HG02642 (cell line): ENCODE data around the gene INF2.

Experiments
- ATAC-seq: cut with Tn5 transposase; IDR thresholded peaks from one replicate; pipeline ENCODE4 v1.9.1; 2021; ENCODE audit warnings: mild to moderate bottlenecking; ENCODE audit not compliant: unreplicated experiment, poor library complexity

INF2 gene

DNA sequence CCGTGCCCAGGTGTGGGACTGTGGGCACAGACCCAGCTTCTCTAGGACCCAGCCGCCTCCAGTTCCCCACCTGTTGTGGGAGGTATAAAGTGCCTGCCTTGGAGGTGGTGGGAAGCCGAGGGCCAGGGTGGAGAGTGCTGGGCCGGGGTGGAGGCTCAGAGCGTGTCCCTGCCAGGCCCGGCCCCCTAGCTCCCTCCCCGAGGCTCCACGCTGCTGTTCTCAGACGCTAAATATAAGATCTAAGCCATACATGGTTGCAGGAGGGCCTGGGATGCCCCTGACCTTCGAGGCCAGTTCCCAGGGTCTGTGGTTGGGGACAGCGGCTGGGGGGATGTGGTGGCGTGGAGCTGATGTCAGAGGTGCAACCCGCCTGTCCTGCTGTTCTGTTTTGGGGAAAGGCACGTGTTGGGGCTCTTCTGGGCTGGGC, 10.8 kb downstream of the INF2 start:
- no peak for ATAC-seq

DNA sequence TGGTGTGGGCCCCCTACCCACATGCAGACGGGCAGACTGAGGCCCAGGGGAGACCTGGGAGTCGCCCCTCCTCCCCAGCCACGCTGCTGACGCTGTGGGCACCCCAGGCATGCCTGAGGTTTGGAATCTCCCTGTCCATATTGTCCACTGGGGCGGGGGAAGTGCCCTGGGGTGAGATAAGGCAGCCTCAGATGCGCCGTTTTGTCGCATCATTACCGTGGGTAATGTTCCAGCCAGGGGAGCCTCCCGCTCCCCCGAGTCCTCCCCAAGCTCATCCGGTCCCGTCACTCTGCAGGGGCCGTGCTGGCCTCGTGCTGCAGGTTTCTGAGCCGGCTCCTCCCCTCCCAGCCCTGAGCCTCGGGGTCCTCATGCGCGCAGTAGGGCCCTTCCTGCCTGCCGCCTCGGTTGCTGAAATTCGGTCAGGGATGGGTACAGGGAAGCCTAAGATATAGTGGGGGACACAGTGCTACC, 11.4 kb downstream of the INF2 start:
- ATAC-seq, result no peak

DNA sequence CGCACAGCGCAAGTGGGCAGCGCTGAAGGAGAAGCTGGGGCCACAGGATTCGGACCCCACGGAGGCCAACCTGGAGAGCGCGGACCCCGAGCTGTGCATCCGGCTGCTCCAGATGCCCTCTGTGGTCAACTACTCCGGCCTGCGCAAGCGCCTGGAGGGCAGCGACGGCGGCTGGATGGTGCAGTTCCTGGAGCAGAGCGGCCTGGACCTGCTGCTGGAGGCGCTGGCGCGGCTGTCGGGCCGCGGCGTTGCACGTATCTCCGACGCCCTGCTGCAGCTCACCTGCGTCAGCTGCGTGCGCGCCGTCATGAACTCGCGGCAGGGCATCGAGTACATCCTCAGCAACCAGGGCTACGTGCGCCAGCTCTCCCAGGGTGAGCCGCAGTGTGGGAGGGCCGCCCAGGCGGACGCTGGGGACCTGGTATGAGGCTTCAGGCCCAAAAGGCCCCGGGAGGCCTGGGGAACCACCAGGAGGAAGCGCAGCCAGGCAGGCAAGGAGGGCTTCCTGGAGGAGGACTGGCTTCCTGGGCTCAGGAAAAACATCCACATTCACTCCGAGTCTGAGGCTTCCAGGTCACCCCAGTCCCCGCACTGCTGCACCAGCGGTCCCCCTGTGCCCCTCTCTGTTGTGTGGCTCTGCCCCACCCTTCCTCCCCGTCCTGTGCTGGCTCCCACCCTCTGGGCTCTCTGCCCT, 12.1 kb downstream of the INF2 start:
- no peak for ATAC-seq

DNA sequence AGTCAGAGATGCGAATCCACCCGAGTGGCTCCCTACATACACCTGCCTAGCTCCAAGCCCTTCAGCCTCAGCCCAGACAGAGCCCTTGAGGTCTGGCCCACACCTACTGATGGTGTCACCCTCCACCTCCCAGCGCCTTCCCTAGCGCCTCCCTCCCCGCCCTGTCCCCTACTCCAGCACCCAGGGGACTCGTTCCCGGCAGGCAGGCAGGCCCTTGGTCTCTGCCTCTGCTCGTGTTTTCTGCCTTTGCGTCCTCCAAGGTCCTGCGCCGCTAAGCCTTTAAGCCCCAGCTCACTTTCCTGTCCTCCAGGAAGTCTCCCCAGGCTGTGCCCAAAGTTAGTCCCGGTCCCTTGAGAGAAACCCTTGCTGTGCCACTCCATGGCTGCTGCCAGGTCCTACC, 12.7 kb downstream of the INF2 start:
- no peak for ATAC-seq

DNA sequence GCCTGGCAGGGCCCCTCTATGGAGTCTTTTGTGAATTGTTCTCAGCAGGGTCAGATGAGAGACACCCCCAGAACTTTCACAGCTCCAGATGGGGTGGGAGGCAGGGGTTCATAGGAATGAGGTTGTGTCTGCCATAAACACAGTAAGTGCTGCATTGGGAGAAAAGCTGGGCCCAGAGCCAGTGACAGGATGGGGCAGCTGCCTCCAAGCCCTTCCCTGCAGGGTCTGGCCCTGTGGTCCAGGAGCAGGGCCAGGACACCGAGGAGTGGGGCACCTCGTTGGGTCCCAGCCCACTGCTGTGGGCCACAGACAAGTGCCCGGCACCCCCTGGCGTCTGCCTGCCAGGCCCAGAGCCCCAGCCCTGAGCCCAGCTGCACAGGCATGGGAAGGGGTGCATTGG, 13.3 kb downstream of the INF2 start:
- no peak for ATAC-seq

DNA sequence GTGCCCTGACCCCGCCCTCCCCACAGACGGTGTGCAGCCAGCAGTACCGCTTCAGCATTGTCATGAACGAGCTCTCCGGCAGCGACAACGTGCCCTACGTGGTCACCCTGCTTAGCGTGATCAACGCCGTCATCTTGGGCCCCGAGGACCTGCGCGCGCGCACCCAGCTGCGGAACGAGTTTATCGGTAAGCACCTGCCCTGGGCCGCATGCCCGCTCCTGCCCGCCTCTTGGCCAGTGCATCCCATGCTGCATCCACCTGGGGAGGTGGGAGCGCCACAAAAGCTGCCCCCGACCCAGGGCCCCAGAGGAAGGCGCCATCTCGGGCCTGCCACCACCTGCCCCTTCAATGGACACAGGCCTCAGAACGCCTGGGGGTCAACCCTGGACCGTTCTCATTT, 13.9 kb downstream of the INF2 start:
- ATAC-seq, result no peak

DNA sequence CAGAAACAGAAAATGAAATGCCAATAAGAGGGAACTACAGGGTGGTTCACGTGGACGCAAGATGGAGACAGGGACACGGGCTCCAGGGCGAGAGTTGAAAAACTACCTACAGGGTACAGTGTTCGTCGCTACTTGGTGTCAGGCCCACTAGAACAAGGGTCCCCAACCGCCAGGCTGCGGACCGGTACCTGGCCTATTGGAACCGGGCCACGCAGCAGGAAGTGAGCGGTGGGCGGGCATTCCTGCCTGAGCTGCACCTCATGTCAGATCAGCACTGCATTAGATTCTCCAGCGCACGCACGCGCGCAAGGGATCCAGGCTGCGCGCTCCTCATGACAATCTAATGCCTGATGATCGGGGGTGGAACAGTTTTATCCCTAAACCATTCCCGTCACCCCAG, 14.8 kb downstream of the INF2 start:
- ATAC-seq, result no peak

DNA sequence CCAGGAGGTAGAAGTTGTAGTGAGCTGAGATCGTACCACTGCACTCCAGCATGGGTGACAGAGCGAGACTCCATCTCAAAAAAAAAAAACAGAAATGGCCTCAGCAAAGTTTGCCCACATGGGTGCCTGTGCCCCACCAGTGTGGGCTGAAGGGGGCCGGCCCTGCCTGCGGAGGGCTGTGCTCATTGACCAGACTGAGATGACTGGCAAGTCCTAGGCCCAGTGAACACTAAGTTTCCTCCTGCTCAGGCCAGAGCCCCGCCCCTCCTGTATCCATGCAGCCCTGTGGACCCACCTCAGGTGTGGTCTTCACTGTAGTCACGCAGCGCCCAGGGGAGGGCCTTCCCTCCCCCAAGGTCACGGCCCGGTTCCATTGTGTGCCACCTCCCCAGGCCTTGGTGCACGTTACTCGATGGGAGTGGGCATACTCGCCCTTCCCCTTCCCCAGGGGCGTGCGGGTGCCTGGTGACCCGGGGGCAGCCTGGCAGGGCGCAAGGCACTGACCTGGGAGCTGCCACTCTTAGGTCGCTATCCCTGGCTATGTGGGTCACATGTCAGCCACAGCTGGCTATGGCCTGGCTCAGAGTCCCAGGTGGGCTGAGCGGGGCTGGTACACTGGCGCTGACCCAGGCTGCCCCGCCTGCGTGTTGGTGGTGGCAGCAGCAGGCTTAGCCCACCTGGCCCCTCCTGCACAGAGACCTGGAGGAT, 16.1 kb downstream of the INF2 start:
- ATAC-seq, result no peak

DNA sequence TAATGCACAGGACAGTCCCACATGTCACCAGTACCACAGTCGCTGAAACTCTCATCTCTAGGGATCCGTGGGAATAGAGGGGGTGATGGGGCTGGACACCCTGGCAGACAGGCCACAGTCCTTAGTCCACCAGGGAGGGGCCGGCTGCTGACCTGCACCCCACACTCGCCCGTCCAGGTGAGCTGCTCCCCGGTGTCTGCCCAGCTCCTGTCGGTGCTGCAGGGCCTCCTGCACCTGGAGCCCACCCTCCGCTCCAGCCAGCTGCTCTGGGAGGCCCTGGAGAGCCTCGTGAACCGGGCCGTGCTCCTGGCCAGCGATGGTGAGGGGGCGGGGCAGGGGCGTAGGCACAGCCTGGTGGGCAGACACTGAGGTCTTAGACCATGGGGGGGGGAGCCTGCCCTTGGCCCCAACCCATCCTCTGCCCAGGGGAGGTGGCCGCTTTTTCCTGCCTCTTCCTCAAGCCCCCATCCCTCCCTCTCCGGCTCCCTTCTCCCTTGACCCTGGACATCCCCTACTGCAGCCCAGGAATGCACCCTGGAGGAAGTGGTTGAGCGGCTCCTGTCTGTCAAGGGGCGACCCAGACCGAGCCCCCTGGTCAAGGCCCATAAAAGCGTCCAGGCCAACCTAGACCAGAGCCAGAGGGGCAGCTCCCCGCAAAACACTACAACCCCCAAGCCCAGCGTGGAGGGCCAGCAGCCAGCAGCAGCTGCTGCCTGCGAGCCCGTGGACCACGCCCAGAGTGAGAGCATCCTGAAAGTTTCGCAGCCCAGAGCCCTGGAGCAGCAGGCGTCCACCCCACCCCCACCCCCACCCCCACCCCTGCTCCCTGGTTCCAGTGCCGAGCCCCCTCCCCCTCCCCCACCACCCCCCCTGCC, 17.6 kb downstream of the INF2 start:
- ATAC-seq, result no peak

DNA sequence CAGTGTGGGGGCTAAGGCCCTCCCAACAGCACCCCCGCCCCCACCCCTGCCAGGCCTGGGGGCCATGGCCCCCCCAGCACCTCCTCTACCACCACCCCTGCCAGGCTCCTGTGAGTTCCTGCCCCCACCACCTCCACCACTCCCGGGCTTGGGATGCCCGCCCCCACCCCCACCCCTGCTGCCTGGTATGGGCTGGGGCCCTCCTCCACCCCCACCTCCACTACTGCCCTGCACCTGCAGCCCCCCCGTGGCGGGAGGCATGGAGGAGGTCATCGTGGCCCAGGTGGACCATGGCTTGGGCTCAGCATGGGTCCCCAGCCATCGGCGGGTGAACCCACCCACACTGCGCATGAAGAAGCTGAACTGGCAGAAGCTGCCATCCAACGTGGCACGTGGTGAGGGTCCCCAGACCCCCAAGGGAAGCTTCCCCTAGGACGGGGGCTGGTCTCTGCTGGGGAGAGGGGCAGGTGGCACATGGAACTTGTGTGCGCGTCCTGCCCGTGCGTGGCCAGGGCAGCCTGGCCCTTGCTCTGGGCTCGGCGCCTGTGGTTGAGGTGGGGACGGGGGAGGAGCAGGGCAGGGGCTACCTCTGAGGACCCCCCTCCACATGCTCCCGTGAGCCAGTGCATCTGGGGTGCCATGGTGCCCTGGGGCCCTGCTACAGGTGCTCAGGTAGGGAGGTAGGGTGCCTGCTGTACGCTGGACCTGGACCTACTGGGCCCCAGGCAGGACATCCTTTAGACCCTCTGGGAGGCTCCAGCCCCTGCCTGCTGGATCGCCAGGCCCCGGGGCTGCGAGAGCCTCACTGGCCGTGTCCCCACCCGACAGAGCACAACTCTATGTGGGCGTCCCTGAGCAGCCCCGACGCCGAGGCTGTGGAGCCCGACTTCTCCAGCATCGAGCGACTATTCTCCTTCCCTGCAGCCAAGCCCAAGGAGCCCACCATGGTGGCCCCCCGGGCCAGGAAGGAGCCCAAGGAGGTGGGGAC, 18.5 kb downstream of the INF2 start:
- no peak for ATAC-seq

DNA sequence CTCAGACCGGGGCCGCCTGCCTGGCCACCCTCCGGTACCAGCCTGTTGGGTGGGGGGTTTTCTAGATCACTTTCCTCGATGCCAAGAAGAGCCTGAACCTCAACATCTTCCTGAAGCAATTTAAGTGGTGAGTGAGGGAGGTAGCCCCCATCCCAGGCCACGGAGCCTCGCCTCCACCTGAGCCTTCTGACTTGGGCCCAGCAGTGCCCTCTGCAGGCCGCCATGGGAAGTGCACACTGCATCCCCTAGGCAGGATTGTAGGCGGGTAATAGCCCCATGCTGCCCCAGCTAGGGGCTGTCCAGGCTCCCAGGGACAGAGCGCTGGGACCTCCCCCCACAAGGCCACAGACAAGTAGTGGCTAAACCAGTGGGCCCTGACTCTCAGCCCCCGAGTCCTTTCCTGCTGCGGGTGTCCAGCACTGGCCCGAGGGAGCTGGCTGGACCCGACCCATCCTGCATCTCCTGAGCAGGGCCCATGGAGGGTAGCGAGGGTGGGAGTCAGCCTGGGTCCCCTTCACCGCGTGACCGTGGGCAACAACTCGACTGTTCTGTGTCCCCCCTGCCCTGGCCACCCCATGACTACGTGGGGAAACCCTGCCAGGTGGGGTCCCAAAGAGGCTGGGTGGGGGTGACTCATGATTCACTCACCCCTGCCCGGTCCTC, 19.3 kb downstream of the INF2 start:
- peak; percentile 57 for ATAC-seq

DNA sequence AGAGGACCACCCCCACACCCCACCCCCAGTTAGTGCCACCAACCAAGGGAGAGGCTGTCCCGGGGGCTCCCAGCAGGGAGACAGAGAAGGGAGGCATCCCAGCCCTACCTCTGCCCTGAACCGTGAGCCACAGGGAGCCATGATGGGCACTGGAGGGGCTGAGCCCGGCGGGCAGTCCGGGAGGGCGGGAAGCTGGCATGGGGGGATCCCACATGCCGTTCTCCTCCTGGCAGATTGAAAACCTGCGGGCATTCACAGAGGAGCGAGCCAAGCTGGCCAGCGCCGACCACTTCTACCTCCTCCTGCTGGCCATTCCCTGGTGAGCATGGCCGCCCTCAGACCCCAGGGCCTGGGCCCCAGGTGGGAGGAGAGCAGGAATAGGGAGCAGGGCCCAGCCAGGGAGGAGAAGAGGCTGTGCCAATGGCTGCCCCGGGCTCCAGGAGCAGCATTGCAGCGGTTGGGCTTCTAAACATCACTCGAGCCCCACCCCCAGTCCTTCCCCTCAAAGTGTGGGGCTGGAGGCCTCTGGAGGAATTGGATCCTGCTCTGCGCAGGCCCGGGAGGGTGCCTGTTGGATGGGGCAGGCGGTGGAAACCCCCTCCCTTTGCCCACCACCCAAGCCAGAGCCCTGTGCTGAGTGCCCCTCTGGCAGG, 20.1 kb downstream of the INF2 start:
- ATAC-seq, result no peak

DNA sequence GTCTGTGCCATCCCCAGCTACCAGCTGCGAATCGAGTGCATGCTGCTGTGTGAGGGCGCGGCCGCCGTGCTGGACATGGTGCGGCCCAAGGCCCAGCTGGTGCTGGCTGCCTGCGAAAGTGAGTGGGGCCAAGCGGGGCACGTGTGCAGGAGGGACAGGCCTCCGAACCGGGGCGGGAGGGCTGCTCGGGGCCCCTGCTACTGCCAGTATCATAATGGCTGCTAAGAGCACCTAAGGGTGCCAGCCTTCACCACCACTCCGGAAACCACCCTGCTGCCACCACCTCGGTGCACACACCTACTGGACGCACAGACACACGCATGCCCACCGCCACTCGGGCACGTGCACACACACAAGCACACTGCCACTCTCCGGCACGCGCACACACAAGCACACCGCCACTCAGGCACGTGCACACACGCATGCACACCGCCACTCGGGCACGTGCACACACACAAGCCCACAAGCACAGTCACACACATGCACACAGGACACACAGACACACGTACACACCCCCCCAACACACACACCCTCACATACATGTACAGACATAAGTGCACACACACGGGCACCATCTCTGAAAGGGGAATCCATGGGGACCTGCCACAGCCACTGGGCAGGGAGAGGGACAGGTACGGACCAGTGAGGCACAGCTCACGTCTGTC, 20.8 kb downstream of the INF2 start:
- ATAC-seq, result no peak

DNA sequence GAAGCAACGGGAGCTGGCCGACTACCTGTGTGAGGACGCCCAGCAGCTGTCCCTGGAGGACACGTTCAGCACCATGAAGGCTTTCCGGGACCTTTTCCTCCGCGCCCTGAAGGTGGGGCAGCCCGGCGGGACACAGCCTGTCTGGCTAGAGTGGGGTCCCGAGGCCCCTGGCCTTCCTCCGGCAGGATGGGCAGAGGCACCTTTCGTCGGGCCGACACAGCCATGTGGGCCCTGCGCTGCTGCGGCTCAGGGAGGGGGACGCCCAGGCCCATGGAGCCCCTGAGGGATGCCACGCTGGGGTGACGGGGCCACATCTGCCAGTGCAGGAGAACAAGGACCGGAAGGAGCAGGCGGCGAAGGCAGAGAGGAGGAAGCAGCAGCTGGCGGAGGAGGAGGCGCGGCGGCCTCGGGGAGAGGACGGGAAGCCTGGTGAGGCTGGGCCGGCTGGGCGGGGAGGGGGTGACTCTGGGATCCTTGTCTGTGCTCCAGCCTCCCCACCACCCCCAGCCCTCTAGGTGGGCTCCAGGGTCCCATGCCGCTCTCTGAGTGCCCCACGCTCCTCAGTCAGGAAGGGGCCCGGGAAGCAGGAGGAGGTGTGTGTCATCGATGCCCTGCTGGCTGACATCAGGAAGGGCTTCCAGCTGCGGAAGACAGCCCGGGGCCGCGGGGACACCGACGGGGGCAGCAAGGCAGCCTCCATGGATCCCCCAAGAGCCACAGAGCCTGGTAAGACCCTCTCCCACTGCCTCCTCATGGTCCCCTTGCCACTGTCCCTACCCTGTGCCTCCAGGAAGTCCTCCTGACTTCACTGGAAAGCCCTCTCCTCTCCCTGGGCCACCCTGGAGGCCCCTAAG, 23.7 kb downstream of the INF2 start:
- ATAC-seq, result no peak

DNA sequence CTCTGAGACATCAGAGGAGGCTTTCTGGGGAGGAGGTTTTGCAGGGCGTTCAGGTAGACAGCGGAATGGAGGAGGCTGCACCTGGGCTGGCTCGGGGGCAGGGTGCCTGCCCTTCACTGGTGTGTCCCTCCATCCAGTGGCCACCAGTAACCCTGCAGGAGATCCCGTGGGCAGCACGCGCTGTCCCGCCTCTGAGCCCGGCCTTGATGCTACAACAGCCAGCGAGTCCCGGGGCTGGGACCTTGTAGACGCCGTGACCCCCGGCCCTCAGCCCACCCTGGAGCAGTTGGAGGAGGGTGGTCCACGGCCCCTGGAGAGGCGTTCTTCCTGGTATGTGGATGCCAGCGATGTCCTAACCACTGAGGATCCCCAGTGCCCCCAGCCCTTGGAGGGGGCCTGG, 24.6 kb downstream of the INF2 start:
- no peak for ATAC-seq

DNA sequence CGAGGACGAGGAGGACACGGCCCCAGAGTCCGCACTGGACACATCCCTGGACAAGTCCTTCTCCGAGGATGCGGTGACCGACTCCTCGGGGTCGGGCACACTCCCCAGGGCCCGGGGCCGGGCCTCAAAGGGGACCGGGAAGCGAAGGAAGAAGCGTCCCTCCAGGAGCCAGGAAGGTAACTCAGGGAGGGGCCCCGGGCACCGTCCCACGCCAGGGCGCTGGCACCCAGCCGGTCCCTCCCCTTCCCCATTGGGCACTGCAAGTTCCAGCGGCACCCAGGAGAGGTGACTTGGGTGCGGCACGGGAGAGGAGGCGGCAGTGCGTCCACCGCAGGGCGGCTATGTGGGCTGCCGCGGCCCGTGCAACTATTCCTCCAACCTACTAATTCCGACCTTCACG, 25.3 kb downstream of the INF2 start:
- ATAC-seq, result no peak

DNA sequence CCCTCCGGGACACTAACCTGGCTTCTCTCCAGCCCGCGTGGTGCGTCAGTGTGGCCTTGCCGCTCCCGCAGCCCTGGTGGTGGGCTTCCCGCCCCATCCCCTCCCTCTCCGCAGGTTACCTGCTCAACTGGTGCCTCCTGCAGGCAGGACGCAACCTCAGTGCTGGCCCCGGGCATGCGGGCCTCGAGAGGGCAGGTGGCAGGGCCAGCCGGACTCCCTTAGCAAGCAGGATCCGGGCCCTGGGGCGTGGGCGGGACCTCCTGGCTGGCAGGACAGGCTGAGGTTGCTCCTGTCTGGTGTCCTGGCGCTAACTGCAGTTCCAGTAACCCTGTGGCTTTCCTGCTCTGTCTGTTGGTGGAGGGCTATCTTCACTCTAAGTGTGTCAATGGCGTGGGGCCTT, 26.0 kb downstream of the INF2 start:
- ATAC-seq, result no peak

DNA sequence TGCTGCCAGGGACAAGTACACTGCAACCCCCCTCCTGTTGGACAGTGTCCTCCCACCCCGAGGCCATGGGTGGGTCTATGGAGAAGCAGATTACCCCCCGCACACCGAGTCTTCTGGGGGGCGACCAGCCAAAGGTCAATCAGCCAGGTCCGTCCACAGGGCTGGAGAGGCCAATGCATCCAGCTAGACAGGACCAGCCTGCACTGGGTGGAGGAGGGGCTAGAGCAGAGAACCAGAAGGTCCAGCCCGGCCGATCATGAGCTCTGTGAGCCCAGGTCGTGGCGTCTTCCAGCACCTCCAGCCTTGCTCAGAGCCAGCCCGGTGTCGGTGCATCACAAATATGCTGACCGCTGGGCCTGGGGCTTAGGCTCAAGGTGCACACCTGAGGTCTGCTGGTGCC, 26.5 kb downstream of the INF2 start:
- ATAC-seq, result no peak
